22Rv1 (cell line): Measurements from ENCODE around the gene MFGE8.
"Not testable (repeated sequence)": the region's sequence is repeated elsewhere in the genome, so short reads cannot be mapped to it uniquely, and the experiment has no call there.

ENCODE experiments used
- H3K27ac ChIP-seq: fragments of 450-650 bp; 2 replicates; pipeline ENCODE4 v1.5.1; 2017
- CTCF ChIP-seq: fragments of 450-650 bp; IDR thresholded peaks from 2 replicates; pipeline ENCODE4 v1.5.1; 2017; ENCODE audit warnings: mild to moderate bottlenecking
- ZFX ChIP-seq: fragments of 450-650 bp; IDR thresholded peaks from 2 replicates; pipeline ENCODE4 v1.6.1; 2017; ENCODE audit warnings: antibody characterized with exemption, borderline replicate concordance

Gene MFGE8

DNA sequence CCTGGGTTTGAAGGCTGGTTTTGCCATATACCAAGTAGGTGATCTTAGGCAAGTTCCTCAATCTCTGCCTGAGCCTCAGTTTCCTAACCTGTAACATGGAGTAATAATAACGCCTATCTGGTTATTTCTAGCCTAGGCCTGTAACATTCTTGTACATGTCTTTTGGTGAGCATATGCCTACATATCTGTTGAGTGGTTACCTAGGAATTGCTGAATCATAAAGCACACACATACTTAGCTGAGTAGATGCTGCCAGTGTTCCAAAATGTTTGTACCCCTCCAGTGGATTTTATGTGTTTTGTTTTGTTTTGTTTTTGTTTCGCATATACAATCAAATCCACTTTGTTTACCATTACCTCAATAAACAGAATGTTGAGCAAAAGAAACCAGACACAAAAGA lies 17.4 kb upstream of the MFGE8 start:
- no peak overlapping the region for H3K27ac ChIP-seq
- no peak for TF ChIP-seq ZFX
- TF ChIP-seq CTCF, result no peak

DNA sequence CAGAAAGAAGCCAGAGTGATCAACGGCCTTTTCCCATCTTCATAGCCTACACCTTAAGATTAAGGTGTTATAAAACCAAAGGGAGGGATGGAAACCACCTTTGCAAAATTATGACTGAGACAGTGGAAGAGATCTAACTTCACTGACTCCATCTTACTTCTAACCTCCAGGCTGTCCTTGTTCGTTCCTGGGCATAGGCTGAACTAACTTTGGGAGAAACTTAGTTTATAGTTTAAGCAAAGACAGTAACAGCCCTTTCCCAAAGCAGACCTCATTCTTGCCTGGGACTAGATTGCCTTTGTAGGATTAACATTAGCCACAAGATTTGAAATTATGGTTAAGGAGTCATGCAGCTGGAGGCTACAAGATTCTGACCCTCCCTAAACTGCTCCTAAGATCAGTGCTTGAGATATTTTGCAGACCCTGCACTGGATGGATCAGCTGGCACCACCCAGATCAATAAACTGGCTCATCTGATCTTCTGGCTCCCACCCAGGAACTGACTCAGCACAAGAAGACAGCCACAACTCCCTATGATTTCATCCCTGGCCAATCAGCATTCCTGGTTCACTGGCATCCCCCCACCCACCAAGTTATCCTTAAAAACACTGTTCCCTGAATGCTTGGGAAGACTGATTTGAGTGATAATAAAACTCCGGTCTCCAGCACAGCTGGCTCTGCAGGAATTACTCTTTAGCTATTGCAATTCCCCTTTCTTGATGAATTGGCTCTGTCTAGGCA lies 16.3 kb upstream of the MFGE8 start:
- H3K27ac ChIP-seq, result not testable (repeated sequence)

- not testable (repeated sequence) for H3K27ac ChIP-seq
These were observed 15.0 kb upstream of the MFGE8 start for GRCh38 chr15:88928192-88928591.

DNA sequence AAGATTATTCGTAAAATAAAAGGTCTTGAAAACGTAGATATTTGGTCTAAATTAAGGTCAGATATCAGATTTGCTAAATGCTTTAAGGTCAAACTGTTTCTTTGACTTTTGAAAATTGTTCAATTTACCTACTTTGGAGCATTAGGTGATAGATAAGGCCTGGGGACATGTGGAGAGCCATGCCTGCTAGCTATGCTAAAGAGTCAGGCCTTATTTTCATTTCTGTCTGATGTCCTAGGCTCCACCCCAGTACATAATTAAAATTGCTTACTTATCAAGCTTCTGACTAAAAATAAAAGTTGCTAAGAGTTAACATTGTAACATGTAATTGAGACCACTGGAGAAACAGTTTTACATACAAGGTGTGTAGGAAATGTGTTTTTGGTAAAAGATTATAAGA lies 12.5 kb upstream of the MFGE8 start:
- not testable (repeated sequence) for H3K27ac ChIP-seq

GRCh38 chr15:88920892-88921435 lies 7.8 kb upstream of the MFGE8 start:
- not testable (repeated sequence) for H3K27ac ChIP-seq

- TF ChIP-seq CTCF (no peak), ZFX (no peak)
- H3K27ac ChIP-seq, result no peak overlapping the region
These were observed 7.2 kb upstream of the MFGE8 start for GRCh38 chr15:88920186-88920891.

DNA sequence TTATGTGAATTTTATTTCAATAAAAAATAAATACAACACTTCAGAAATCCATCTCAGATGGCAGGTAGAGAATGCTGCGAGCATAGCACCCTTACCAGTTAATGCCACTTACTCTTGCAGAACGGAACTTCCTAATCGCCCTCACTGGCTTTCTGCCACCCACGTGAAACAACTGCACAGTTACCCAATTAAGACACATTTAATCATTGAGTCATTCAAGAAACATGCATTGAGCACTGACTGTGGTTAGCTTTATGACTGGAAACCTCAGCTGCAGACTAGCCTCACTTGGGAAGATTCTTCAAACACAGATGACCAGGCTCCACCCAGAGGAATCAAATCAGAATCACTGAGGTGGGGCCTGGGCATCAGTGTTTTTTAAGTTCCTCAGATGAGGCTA lies 5.6 kb upstream of the MFGE8 start:
- no peak for TF ChIP-seq CTCF
- no peak for TF ChIP-seq ZFX
- no peak overlapping the region for H3K27ac ChIP-seq

GRCh38 chr15:88917760-88918159 lies 4.6 kb upstream of the MFGE8 start:
- TF ChIP-seq CTCF (no peak), ZFX (no peak)

GRCh38 chr15:88915354-88915753 lies 2.2 kb upstream of the MFGE8 start:
- TF ChIP-seq ZFX (no peak), CTCF (no peak)
- H3K27ac ChIP-seq, result no peak overlapping the region

More at GRCh38 chr15:88917760-88918159, 4.6 kb upstream of the MFGE8 start:
- H3K27ac ChIP-seq, result no peak overlapping the region
